ENCODE data around the gene HDLBP.

Gene HDLBP

DNA sequence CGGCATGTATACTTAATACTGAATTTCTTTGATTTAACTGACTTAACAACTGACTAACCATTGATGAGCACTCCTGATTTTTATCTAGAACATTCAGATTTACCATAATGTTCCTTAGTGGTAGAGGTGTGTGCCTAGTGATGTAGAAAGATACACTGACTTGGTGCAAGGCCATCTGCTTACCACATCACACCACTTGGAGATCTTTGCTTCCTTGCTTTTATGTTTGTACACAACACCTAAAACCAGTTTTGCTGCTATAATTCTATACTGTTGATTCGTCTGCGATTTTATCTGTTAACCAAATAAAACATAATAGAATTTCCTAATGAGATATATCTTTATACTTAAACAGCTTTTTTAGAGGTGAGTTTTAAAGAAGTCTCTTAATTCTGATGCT lies 36.8 kb upstream of the HDLBP start:
- no peaks in the 10 kb centered on the region for H3K9me3 ChIP-seq (replicated peaks; ENCODE audit: low read length)
- no peak overlapping the region for H3K4me3 ChIP-seq (ENCODE audit: low read length)
- H3K27me3 ChIP-seq (ENCODE audit: control insufficient read depth, insufficient read depth, low read length): no peaks in the 10 kb centered on the region
- no peak overlapping the region for H3K4me2 ChIP-seq (ENCODE audit: low read length)
- peaks cover 8% of the 10 kb centered on the region for H3K4me1 ChIP-seq (ENCODE audit: control insufficient read depth, insufficient read depth, low read length)
- no peak overlapping the region for H3K9ac ChIP-seq (ENCODE audit: low read depth, low read length)
- H3K36me3 ChIP-seq (ENCODE audit: insufficient read depth, low read length): peaks cover 75% of the 10 kb centered on the region

DNA sequence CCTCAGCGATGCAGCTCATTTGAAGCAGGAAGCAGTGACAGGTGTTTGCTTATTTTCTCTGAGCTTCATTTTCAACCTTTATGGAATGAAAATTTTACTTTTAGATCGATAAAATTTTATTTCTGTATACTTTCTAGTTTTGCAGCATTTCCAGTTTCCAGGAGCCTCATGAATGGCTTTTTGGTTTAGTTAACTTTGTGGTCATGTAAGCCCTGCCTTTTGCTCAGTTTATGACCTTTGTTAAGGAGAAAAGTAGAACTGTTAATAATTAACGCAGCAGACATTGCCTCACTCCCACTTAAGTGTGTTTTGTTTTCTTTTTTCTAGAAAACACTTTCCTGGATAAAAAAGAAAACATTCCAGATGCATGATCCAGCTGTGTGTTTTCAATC lies 36.2 kb upstream of the HDLBP start:
- Histone ChIP-seq H3K4me3 (ENCODE audit: low read length) (no peak overlapping the region), H3K9ac (ENCODE audit: low read depth, low read length) (no peak overlapping the region), H3K36me3 (ENCODE audit: insufficient read depth, low read length) (peaks cover 81% of the 10 kb centered on the region), H3K4me1 (ENCODE audit: control insufficient read depth, insufficient read depth, low read length) (peaks cover 5% of the 10 kb centered on the region), H3K27me3 (ENCODE audit: control insufficient read depth, insufficient read depth, low read length) (no peaks in the 10 kb centered on the region), H3K4me2 (ENCODE audit: low read length) (no peak overlapping the region), H3K9me3 (replicated peaks; ENCODE audit: low read length) (no peaks in the 10 kb centered on the region)

- H3K36me3 ChIP-seq (ENCODE audit: insufficient read depth, low read length): peaks cover 86% of the 10 kb centered on the region
Observed at GRCh38 chr2:241350878-241351639, 35.6 kb upstream of the HDLBP start.

DNA sequence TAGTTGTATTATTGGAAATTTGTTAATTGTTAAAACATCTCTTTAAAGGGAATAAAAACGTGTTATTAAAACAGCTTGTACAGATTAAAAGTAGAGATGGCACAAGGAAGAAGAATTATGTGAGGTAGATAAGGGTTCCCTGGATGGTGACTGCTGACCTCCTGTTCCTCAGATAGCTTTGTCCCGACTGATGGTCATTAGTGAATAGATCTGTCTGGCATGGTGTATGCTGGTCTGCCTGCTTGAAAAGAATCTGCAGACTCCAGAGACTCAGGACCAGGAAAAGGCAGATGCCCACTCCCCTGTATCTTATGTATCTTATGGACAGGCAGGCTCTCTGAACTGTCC lies 35.0 kb upstream of the HDLBP start:
- Histone ChIP-seq H3K4me3 (ENCODE audit: low read length) (no peak overlapping the region), H3K27me3 (ENCODE audit: control insufficient read depth, insufficient read depth, low read length) (no peaks in the 10 kb centered on the region), H3K9me3 (replicated peaks; ENCODE audit: low read length) (no peaks in the 10 kb centered on the region), H3K36me3 (ENCODE audit: insufficient read depth, low read length) (peaks cover 91% of the 10 kb centered on the region), H3K9ac (ENCODE audit: low read depth, low read length) (no peak overlapping the region), H3K4me2 (ENCODE audit: low read length) (no peak overlapping the region), H3K4me1 (ENCODE audit: control insufficient read depth, insufficient read depth, low read length) (peaks cover 5% of the 10 kb centered on the region)

More at GRCh38 chr2:241350878-241351639, 35.6 kb upstream of the HDLBP start:
- no peak overlapping the region for H3K4me3 ChIP-seq (ENCODE audit: low read length)
- no peak overlapping the region for H3K4me2 ChIP-seq (ENCODE audit: low read length)
- H3K9me3 ChIP-seq (replicated peaks; ENCODE audit: low read length): no peaks in the 10 kb centered on the region
- peaks cover 5% of the 10 kb centered on the region for H3K4me1 ChIP-seq (ENCODE audit: control insufficient read depth, insufficient read depth, low read length)
- H3K9ac ChIP-seq (ENCODE audit: low read depth, low read length): no peak overlapping the region
- no peaks in the 10 kb centered on the region for H3K27me3 ChIP-seq (ENCODE audit: control insufficient read depth, insufficient read depth, low read length)

- Histone ChIP-seq H3K4me2 (ENCODE audit: low read length) (no peak overlapping the region), H3K9ac (ENCODE audit: low read depth, low read length) (no peak overlapping the region), H3K4me1 (ENCODE audit: control insufficient read depth, insufficient read depth, low read length) (peaks cover 1% of the 10 kb centered on the region), H3K9me3 (replicated peaks; ENCODE audit: low read length) (no peaks in the 10 kb centered on the region), H3K36me3 (ENCODE audit: insufficient read depth, low read length) (peaks cover 93% of the 10 kb centered on the region), H3K27me3 (ENCODE audit: control insufficient read depth, insufficient read depth, low read length) (no peaks in the 10 kb centered on the region), H3K4me3 (ENCODE audit: low read length) (no peak overlapping the region)
Observed at GRCh38 chr2:241349941-241350340, 34.5 kb upstream of the HDLBP start.

GRCh38 chr2:241344925-241345651 lies 29.6 kb upstream of the HDLBP start:
- Histone ChIP-seq H3K9ac (ENCODE audit: low read depth, low read length) (no peak overlapping the region), H3K36me3 (ENCODE audit: insufficient read depth, low read length) (peaks cover 90% of the 10 kb centered on the region), H3K9me3 (replicated peaks; ENCODE audit: low read length) (no peaks in the 10 kb centered on the region), H3K27me3 (ENCODE audit: control insufficient read depth, insufficient read depth, low read length) (no peaks in the 10 kb centered on the region), H3K4me1 (ENCODE audit: control insufficient read depth, insufficient read depth, low read length) (peaks cover 3% of the 10 kb centered on the region), H3K4me3 (ENCODE audit: low read length) (no peak overlapping the region), H3K4me2 (ENCODE audit: low read length) (no peak overlapping the region)

- H3K9ac ChIP-seq (ENCODE audit: low read depth, low read length): no peak overlapping the region
- no peaks in the 10 kb centered on the region for H3K9me3 ChIP-seq (replicated peaks; ENCODE audit: low read length)
- no peak overlapping the region for H3K4me2 ChIP-seq (ENCODE audit: low read length)
- no peak overlapping the region for H3K4me3 ChIP-seq (ENCODE audit: low read length)
- peaks cover 82% of the 10 kb centered on the region for H3K36me3 ChIP-seq (ENCODE audit: insufficient read depth, low read length)
- no peaks in the 10 kb centered on the region for H3K27me3 ChIP-seq (ENCODE audit: control insufficient read depth, insufficient read depth, low read length)
- peaks cover 11% of the 10 kb centered on the region for H3K4me1 ChIP-seq (ENCODE audit: control insufficient read depth, insufficient read depth, low read length)
Observed at GRCh38 chr2:241340631-241341163, 25.2 kb upstream of the HDLBP start.

GRCh38 chr2:241339839-241340630 lies 24.6 kb upstream of the HDLBP start:
- Histone ChIP-seq H3K4me3 (ENCODE audit: low read length) (no peak overlapping the region), H3K9ac (ENCODE audit: low read depth, low read length) (no peak overlapping the region), H3K4me1 (ENCODE audit: control insufficient read depth, insufficient read depth, low read length) (peaks cover 11% of the 10 kb centered on the region), H3K36me3 (ENCODE audit: insufficient read depth, low read length) (peaks cover 83% of the 10 kb centered on the region), H3K9me3 (replicated peaks; ENCODE audit: low read length) (no peaks in the 10 kb centered on the region), H3K4me2 (ENCODE audit: low read length) (no peak overlapping the region), H3K27me3 (ENCODE audit: control insufficient read depth, insufficient read depth, low read length) (no peaks in the 10 kb centered on the region)

- H3K27me3 ChIP-seq (ENCODE audit: control insufficient read depth, insufficient read depth, low read length): no peaks in the 10 kb centered on the region
- no peak overlapping the region for H3K9ac ChIP-seq (ENCODE audit: low read depth, low read length)
- peaks cover 77% of the 10 kb centered on the region for H3K36me3 ChIP-seq (ENCODE audit: insufficient read depth, low read length)
- peaks cover 6% of the 10 kb centered on the region for H3K4me1 ChIP-seq (ENCODE audit: control insufficient read depth, insufficient read depth, low read length)
- H3K4me3 ChIP-seq (ENCODE audit: low read length): no peak overlapping the region
- H3K9me3 ChIP-seq (replicated peaks; ENCODE audit: low read length): no peaks in the 10 kb centered on the region
- no peak overlapping the region for H3K4me2 ChIP-seq (ENCODE audit: low read length)
Observed at GRCh38 chr2:241334813-241335212, 19.3 kb upstream of the HDLBP start.

GRCh38 chr2:241330616-241330981 lies 15.1 kb upstream of the HDLBP start:
- no peak overlapping the region for H3K4me3 ChIP-seq (ENCODE audit: low read length)
- no peak overlapping the region for H3K9ac ChIP-seq (ENCODE audit: low read depth, low read length)
- H3K9me3 ChIP-seq (replicated peaks; ENCODE audit: low read length): no peaks in the 10 kb centered on the region
- H3K4me2 ChIP-seq (ENCODE audit: low read length): no peak overlapping the region
- H3K27me3 ChIP-seq (ENCODE audit: control insufficient read depth, insufficient read depth, low read length): no peaks in the 10 kb centered on the region
- H3K4me1 ChIP-seq (ENCODE audit: control insufficient read depth, insufficient read depth, low read length): no peaks in the 10 kb centered on the region
- H3K36me3 ChIP-seq (ENCODE audit: insufficient read depth, low read length): peaks cover 76% of the 10 kb centered on the region

Measured in skeletal muscle satellite cell (primary cell).